HG02884 (cell line): ENCODE data around the gene S1PR3.

ENCODE experiments used
- ATAC-seq: cut with Tn5 transposase; IDR thresholded peaks from one replicate; pipeline ENCODE4 v1.9.1; 2021; ENCODE audit warnings: mild to moderate bottlenecking, moderate library complexity; ENCODE audit not compliant: unreplicated experiment

S1PR3 gene

DNA sequence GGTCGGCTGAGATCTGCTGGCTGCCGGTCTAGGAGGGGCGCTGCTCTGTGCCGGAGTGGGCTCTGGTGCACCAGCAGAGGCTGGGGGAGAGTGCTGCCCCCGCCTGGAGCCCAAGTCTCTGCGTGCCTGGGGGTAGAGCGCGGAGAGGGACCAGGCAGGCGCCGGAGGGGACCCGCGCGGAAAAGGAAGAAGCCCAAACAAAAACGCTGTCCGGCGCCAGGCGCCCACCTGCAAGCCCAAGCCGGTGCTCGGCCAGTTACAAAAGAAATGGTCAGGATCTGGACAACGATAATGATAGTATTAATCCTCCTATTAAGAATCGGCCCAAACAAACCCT lies 571 bp upstream of the S1PR3 start:
- no peak for ATAC-seq

DNA sequence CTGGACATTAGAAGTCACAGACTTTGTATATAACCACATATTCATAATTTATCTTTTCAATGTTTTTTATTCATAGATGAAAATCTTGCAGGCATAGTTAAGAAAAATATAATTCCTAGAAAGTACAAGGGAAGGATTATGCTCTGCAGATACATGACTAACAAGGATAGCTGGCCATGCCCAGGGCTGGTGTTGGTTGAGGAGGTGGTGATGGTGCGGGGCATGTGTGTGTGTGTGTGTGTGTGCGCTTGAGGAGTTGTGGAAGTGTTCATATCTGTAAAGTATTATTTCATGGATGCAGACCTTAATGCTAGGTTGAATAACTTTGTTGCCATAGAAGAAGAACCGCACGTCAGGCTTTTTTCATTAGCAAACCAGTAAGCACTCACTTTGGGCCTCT lies 1.3 kb downstream of the S1PR3 start:
- ATAC-seq: no peak

DNA sequence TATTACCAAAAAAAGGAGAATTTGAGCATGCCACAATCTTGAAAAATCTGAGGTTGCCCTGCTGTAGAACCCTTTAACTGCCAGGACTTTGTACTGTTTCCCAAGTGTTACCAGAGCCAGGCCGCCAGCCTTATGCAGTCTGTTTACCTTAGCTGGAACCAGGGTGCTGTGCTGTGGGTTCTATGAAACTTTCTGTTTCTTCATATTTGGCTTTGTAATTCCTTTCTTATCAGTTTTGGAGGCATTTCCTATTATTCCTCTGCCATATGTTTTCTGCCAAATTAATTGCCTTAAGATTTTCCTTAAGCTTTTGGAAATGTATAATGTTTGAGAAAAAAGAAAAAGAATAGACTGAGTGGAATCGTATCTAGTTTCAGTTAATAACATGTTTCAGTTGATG lies 2.1 kb downstream of the S1PR3 start:
- no peak for ATAC-seq

DNA sequence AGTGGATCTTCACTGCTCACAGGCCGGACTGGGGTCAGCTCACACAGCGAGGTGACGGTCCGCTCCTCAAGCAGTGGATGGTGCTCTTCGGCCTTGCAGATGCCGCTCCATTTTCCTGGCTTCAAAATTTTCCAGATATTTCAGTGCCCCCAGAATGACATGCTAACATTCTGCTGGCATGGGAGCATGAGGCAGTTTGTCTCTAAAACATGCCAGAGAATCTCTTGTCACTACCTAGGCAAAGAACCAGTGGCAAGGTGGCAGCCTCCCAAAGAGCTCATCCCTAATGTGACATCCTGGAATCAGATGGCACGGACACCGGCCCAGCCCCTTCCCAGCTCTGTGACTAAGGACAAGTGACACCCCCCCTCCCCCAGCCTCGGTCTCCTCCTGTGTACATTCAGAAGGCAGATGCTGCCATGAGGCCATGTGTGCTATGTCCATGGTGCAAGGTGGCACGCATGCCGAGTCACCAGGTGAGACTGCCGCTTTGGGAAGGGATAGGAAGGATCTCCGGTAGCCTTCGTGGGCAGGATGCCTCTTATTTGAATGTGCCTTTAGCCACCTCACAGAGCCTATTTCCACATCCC lies 2.7 kb downstream of the S1PR3 start:
- ATAC-seq: no peak

DNA sequence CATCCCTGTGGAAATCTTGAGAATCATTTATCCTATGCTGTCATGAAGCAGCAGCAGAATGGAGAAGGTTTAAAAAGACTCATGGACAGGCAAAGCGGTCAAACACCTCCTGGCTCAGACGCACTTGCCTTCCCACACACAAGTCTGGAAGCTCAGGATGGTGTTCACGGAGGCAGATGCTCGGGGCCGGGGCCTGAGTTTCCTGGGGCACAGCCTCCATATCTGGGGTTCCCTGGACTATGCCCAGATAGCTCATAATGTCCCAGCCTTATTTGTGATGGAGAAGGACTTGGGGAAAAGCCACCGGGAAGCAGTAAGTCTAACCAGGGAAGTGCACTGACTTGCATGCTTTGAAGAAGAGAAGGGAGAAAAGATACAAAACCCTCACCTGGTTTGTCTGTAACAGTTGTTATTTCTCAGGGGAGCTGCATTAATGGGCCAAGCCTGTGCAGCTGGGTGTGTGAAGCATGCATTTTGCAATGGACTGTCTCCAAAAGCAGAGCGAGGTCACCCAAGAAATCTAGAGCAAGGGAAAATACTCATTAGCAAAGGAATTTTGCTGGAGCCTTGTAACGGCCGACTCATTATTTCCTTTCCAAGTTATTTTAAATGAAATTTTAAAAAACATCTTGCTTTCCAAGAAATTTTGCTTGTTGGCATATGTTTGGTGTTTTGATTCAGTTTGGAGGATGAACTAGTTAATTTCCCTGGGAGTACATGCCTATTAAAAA lies 3.4 kb downstream of the S1PR3 start:
- no peak for ATAC-seq

DNA sequence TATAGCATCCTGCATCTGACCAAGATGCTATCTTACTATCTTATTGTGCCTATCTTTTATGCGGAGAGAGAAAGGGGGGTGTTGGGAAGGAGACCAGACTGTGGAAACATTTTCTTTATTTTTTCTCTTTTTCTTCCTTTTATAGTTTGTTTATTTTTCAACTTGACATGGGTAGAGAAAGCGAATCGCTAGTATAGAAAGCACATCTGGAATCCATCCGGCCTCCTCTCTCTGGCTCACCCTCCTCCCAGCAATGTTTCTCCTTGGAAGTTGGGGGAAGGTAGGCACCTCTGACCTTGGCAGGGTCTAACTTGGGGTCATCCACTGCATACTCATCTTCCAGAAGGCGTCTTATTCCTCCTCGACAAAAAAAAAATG lies 3.9 kb downstream of the S1PR3 start:
- no peak for ATAC-seq

DNA sequence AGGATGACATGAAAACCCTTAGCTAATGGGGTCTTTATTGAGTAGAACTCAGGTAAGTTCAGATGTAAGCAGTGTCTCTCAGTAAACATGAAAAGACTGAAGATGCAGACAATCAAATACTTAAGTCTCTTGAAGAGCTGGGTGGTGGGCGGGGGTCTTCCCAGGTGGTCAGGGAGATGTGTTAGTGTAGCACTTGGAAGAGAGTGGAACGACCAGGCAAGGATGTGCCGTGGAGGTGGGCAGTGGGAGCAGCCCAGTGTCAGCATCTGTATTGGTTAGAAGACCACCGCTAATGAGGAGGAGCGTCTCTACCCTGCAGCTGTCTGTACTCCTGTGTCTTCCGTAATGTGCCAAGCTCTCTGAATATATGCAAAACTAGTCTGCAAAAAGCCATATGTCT lies 4.4 kb downstream of the S1PR3 start:
- no peak for ATAC-seq

DNA sequence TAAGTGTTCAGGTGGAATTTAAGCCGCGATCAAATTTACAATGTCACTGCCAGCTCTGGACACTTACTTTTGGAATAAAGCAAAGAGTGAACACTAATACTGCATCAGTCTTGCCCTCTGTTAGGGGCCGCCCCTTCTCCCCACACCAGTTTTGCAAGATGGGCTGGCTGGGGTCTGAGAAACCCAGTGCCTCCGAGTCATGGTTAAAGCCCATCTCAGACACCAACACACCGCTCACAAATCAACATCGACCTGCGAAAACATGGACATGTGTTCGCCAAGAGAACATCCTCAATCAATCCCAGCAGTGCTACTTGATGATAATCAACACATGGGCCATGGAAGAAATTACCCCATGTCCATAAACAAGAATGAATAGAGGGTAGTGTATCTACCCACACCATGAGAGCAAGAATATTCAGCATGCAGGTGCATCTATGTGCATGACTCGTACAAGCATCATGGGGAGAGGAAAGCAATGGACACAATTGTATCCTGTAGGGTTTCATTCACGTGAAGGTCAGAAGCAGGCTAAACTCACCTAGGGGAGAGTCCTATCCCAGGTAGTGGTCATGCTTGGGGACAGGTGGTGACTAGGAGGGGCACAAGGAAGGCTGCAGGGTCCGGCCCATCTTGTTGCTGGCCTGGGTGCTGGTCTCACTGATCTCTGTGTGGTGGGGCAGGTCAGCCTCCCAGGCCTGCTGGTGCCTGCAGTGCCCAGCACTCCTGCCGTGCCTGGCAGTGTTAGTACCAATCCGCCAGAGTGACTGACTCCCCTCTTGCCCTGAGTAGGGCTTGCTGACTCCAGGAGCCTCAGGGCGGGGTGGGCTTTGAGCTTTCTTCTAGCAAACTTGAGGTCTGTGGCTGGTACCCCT lies 5.0 kb downstream of the S1PR3 start:
- ATAC-seq: no peak

DNA sequence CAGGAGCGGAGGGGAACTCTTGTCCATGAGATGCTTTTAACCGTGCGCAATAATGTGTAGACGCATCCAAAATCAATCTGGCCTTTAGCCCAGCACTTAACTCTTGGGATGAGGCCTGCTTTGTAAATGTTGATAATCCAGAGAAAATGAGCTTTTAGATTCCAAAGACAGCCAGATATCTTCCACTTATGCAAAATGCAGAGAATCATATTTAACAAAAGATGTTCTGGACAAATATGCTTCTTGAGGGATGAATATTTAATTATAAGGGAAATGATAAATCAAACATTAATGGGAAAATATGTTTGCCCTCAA lies 5.6 kb downstream of the S1PR3 start:
- no peak for ATAC-seq

DNA sequence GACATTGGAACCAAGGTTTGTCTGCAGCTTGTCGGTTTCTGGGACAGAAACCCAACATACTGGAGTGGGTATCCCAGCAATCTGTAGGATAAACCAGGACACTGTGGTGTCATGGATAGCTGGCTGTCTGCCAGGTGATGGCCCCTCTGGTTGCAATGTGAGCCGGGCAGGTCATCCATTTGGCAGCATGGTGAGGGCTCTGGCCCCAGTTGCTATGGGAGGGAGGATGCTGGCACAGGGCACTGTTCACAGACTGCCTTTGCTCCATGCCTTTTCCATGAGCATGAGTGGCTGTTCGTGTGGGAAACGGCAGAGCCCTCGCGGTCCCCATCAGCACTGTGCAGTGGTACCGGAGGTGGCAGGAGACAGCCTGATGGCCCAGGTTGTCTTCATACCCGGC lies 6.4 kb downstream of the S1PR3 start:
- ATAC-seq: no peak

DNA sequence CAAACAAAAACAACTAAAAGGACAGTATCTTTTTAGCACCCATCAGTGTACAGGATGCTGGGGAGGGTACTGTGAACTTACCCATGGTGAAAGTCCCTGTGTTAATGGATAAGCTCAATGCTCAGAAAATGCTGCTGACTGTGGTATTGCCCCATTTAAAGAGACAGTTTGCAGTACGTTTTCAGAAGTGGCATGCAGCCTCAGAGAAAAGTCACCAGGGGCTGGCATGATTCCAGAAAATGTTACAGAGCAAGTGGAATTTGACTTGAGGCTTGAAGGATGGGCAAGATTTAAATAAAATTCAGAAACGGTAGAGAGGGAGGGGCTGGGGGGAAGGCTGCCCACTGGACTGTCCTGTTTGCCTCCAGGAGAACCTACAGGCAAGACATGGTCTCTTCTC lies 7.2 kb downstream of the S1PR3 start:
- ATAC-seq: no peak

DNA sequence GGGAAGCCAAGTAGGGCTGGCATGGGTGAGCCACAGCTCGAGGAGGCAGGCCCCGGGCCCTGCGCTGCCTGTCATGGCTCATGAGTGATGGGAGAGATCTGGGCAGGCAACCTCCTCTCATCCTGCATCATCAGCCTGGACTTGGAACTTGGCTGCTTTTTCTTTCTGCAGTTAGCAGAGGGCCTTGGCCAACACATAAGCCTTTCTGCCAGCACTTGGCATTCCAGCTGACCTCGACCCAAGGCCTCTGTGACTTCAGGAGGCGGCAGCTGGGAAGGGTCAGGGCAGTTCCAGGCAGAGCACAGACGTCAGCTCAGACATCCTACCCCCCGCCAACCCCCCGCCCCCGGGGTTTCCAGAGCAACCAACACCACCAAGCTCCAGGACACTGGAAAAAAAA lies 7.6 kb downstream of the S1PR3 start:
- ATAC-seq: no peak

DNA sequence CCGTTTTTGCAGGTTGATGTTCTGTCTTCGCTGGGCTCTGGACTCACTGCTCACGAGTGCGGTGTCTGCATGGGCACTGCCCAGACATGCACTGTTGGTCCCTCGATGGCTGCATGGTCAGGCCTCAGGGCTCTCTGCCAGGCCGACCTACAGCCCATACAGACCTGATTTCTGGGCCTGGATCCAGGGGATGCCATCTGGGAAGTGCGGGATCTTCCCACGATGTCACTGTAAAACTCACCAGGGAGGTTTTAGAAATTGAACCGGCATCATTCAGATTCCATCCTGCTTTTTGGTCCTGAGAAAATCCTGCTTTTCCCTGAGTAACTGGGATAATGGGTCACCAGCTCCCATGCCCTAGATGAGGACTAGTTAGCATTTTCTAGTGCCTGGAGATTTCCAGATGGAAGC lies 9.1 kb downstream of the S1PR3 start:
- ATAC-seq: no peak

DNA sequence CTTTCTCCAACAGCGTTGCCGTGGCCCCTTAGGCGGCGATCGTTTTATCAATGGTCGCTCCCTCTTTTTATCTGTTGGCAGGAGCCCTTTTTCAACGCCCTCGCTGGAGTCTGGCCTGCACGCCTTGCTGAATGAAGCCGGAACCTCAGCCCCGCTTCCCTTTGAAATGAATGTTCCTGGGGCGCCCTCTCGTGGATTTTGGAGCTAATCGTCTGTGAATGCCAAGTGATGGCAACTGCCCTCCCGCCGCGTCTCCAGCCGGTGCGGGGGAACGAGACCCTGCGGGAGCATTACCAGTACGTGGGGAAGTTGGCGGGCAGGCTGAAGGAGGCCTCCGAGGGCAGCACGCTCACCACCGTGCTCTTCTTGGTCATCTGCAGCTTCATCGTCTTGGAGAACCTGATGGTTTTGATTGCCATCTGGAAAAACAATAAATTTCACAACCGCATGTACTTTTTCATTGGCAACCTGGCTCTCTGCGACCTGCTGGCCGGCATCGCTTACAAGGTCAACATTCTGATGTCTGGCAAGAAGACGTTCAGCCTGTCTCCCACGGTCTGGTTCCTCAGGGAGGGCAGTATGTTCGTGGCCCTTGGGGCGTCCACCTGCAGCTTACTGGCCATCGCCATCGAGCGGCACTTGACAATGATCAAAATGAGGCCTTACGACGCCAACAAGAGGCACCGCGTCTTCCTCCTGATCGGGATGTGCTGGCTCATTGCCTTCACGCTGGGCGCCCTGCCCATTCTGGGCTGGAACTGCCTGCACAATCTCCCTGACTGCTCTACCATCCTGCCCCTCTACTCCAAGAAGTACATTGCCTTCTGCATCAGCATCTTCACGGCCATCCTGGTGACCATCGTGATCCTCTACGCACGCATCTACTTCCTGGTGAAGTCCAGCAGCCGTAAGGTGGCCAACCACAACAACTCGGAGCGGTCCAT lies 10.0 kb downstream of the S1PR3 start:
- no peak for ATAC-seq

DNA sequence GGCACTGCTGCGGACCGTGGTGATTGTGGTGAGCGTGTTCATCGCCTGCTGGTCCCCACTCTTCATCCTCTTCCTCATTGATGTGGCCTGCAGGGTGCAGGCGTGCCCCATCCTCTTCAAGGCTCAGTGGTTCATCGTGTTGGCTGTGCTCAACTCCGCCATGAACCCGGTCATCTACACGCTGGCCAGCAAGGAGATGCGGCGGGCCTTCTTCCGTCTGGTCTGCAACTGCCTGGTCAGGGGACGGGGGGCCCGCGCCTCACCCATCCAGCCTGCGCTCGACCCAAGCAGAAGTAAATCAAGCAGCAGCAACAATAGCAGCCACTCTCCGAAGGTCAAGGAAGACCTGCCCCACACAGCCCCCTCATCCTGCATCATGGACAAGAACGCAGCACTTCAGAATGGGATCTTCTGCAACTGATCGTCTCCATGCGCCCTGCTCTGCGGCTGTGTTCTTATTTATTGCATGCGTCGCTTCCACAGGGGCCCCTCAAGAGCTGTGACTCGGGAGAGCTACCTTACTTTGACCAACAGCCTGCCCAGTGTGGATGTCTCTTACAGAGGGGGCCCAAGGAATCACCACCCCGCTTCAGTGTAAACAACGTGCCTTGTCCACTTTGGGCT lies 10.8 kb downstream of the S1PR3 start:
- no peak for ATAC-seq

DNA sequence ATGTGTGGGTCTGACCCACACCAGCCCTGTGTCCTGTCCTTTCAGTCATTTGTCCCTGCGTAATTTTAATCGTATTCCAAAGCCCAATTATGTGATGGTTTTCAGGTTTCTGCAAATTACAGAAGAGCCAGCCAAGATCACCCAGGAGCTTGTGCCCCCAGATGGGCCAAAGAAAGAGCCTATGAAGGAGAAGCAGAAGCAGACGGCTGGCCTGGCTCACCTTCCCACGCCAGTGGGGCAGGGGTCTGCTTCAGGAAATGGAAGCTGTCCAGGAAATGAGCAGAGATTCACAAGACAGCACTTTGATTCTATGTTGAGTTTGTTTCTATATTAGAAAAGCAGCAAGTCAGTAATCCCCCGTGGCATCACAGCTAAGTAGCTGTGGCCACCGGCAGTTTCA lies 11.7 kb downstream of the S1PR3 start:
- no peak for ATAC-seq

DNA sequence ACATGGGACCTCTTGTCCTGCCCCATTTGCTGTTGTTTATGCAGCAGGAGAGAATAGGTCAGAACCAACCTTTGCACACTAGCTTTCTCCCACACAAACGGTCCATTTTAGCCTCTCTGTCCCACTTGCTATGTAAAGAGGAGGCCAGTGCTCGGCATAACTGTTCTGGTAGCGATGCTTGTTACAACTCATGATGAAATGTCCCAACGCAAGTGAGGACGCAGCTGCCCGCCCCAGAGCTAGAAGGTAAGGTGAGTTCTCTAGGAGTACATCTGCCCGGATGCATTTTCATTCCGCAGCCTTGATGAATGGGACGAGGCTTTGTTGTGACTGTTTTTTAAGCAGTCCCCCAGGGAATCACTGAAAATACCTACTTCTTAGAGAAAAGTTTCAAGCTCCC lies 14.1 kb downstream of the S1PR3 start:
- no peak for ATAC-seq

DNA sequence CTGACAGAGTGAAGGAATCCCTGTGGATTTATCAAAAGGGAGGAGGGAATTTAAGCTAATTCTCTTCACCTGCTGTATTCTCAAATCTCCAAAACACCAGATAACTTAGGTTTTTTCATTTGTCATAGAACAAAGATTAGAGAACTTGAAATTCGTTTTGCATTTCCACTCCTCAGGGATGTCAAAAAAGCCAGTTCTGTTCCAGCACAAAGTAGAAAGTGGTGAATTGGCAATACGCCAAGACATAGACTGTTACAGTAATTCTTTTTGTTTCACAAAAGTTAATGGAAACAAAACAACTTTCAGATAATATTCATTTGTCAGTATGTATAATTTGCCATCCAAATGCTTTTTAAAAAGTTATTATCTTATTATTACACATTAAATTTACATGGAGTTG lies 15.0 kb downstream of the S1PR3 start:
- no peak for ATAC-seq

DNA sequence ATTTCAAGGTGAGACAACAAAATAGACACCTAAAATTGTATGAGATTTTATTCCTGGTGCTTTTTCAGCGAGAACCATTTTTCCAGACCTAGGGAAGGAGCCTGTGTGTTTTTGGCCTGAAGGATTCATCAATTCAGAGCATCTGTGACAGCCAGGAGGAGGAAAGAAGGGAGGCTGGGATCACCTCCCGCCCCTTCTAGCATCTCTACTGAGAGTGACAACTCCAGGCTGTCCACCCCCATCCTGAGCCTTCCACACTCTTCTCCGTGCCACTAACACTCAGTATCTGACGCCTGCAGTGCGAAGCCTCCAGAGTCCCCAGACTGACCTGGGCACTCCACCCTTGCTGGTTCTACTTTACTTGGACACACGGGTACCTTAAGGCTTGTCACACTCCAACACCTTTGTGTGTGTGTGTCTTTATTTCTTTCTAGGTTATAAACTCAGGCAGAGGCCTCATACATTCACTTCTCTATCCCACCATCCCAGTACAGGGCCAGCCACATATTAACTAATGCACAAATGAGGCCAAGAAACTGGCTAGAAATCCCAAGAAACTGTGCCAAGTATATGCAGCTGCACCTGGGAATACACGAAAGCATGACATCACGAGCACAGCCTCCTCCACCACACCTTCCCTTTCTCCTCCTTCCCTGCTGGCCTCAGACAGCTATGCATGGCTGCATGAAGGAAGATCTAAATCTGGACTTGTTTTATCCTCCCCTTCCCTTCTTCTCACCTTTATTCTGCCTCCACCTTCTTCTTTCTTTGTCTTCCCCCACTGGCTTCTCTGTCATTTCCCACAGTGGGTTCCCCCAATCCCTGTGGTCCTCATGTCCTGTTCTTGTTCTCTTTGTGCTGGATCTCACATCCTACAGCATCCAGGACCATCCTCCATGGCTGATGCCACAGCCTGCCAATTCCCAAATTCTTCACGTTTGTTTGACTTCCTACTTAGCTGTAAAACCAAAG lies 16.0 kb downstream of the S1PR3 start:
- no peak for ATAC-seq
